ENCODE data around the gene MLC1. TPM values are rescaled to one million over a fixed set of nuclear protein-coding genes. Genes with fewer than 3 reads are reported as not detected.

Gene MLC1
- total RNA-seq, 1 donor from 2014 or later, result not detected

DNA sequence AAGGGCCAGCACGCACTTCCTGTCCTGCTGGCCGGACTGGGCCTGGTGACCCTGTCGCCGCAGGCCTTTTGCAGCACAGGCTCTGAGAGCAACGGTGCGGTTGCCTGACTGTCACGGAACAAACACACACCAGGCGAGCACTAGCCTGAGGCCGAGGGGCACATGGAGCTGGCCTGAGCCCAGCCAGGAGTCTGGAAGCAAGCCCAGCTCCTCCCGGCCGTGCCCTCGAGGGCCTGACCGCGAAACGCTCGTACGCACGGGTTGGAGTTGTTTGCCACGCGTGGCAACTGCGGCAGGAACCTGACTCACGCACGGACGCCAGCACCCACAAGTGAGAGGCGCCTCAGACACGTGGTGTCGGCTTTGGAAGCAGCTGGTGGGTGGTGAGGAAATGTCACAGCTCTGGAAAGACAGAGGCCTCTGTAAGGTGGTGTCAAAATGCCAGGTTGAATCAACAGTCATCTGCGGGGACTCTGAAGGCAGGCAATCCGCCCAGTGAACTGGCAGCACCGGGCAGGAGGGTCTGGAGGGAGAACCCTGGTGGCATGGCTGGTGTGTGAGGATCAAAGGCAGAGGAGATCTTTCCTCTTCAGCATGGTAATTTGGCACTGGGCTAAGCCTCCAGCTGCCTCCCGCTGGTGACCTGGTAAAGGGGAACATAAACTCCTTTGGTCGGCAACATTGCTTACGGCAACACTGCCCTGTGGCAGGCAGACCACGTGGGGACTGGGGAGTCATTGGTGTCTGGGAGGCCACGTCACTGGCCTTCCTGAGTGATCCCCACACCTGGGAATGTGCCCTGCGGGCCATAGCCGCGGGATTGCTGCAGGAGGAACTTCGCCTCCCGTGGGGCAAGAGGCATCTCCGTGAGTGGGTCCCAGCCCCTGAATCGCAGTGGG is 57.3 kb downstream of the MLC1 start:
- CTCF ChIA-PET, result interaction anchor here (1.0 to 1.9 kb wide), 5 partner anchors 33 to 261 kb away, joined by 3 to 16 read pairs (median 5); no protein-coding TSS in a partner anchor
- Mint-ChIP-seq H3K27me3 (peaks cover 9% of the 10 kb centered on the region), H3K27ac (no peak overlapping the region), H3K36me3 (ENCODE audit: low read depth) (no peaks in the 10 kb centered on the region), H3K4me1 (peaks cover 2% of the 10 kb centered on the region), H3K4me3 (no peak overlapping the region), H3K9me3 (no peaks in the 10 kb centered on the region)
- no peak for TF ChIP-seq CTCF (IDR thresholded peaks at IDR 0.05)
- DNase-seq (no peak), ATAC-seq (ENCODE audit: low read depth) (no peak)
- POLR2A ChIA-PET, result interaction anchor here (0.6 to 1.7 kb wide), 3 partner anchors 66 to 163 kb away, joined by 3 to 11 read pairs (median 5); no protein-coding TSS in a partner anchor
- intact Hi-C loops (cut with micrococcal nuclease), result no loop called here

DNA sequence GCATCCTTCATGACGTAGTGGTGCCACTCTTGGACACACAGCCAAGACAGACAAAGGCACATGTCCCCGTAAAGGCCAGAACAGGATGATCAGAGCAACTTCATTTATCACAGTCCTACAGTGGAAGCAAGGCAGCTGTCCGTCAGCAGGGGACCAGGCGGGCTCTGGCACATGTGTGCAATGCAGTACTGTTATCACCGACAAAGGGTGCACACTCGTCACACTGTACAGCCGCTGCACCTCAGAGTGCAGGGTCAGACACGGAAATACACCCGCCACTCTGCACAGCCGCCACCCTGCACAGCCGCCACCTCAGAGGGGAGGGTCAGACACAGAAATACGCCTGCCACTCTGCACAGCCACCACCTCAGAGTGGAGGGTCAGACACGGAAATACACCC is 59.2 kb downstream of the MLC1 start:
- ATAC-seq (ENCODE audit: low read depth), result no peak
- no peaks in the 10 kb centered on the region for H3K36me3 Mint-ChIP-seq (ENCODE audit: low read depth)
- no peak for DNase-seq
- no peaks in the 10 kb centered on the region for H3K9me3 Mint-ChIP-seq
- ChIA-PET CTCF (no interaction called here), POLR2A (no interaction called here)
- peaks cover 6% of the 10 kb centered on the region for H3K27me3 Mint-ChIP-seq
- TF ChIP-seq CTCF (IDR thresholded peaks at IDR 0.05), result no peak
- peaks cover 2% of the 10 kb centered on the region for H3K4me1 Mint-ChIP-seq
- intact Hi-C loops (cut with micrococcal nuclease), result no loop called here
- no peak overlapping the region for H3K27ac Mint-ChIP-seq
- no peak overlapping the region for H3K4me3 Mint-ChIP-seq

- Mint-ChIP-seq H3K27me3 (peaks cover 6% of the 10 kb centered on the region), H3K27ac (no peak overlapping the region), H3K4me3 (no peak overlapping the region), H3K9me3 (no peaks in the 10 kb centered on the region), H3K36me3 (ENCODE audit: low read depth) (no peaks in the 10 kb centered on the region), H3K4me1 (peaks cover 18% of the 10 kb centered on the region)
- no peak for ATAC-seq (ENCODE audit: low read depth)
- intact Hi-C loops (cut with micrococcal nuclease), result no loop called here
- ChIA-PET CTCF (no interaction called here), POLR2A (no interaction called here)
- DNase-seq, result no peak
- TF ChIP-seq CTCF (IDR thresholded peaks at IDR 0.05), result no peak
These were observed 62.9 kb downstream of the MLC1 start for GRCh38 chr22:50022171-50022819.

DNA sequence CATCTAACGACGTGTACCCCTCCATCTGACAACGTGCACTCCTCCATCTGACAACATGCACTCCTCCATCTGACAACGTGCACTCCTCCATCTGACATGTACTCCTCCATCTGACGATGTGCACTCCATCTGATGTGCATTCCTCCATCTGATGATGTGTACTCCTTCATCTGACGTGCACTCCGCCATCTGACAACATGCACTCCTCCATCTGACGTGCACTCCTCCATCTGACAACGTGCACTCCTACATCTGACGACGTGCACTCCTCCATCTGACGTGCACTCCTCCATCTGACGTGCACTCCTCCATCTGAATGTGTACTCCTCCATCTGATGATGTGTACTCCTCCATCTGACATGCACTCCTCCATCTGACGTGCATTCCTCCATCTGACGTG is 64.6 kb downstream of the MLC1 start:
- Mint-ChIP-seq H3K36me3 (ENCODE audit: low read depth) (no peaks in the 10 kb centered on the region), H3K4me3 (no peak overlapping the region), H3K9me3 (no peaks in the 10 kb centered on the region), H3K27ac (no peak overlapping the region), H3K4me1 (peaks cover 29% of the 10 kb centered on the region), H3K27me3 (peaks cover 4% of the 10 kb centered on the region)
- POLR2A ChIA-PET, result no interaction called here
- ATAC-seq (ENCODE audit: low read depth) (no peak), DNase-seq (no peak)
- CTCF ChIA-PET, result no interaction called here
- no peak for TF ChIP-seq CTCF (IDR thresholded peaks at IDR 0.05)
- intact Hi-C loops (cut with micrococcal nuclease), result no loop called here

- intact Hi-C loops (cut with micrococcal nuclease), result loop anchor here (5.0 to 10.0 kb wide), 4 partner anchors 37 to 185 kb away; partner anchors contain the start of genes SELENOO and ZBED4
- DNase-seq, result no peak
- Mint-ChIP-seq H3K9me3 (no peaks in the 10 kb centered on the region), H3K27ac (no peak overlapping the region), H3K4me1 (peaks cover 34% of the 10 kb centered on the region), H3K27me3 (peaks cover 1% of the 10 kb centered on the region), H3K4me3 (no peak overlapping the region), H3K36me3 (ENCODE audit: low read depth) (no peaks in the 10 kb centered on the region)
- ATAC-seq (ENCODE audit: low read depth), result no peak
- ChIA-PET CTCF (interaction anchor here (1.1 to 1.2 kb wide), 2 partner anchors 11 to 89 kb away, joined by 4 to 7 read pairs; no protein-coding TSS in a partner anchor), POLR2A (no interaction called here)
- no peak for TF ChIP-seq CTCF (IDR thresholded peaks at IDR 0.05)
These were observed 65.9 kb downstream of the MLC1 start for GRCh38 chr22:50019316-50019715.

Measured in activated B cell treated with CpG ODN at 0.5 μM for 24 hours (primary cell).